ENCODE measurements around the gene MYO7A. TPM values are rescaled to one million over a fixed set of nuclear protein-coding genes. Genes with fewer than 3 reads are reported as not detected.
A peak's percentile ranks its signal among the peaks of the same experiment; 100 is the strongest.

Gene MYO7A
- total RNA-seq, 4 donors from 2014 or later, result 4.8 to 9.1 (median 6.4) TPM

- Histone ChIP-seq H3K4me3 (no peak overlapping the region), H3K9me3 (no peaks in the 10 kb centered on the region), H3K36me3 (peaks cover 0 to 8% (median 4%) of the 10 kb centered on the region in 4 donors), H3K4me1 (peaks cover 0 to 45% (median 34%) of the 10 kb centered on the region in 4 donors), H3K27ac (replicated peaks in 1 of 4) (no peak overlapping the region), H3K27me3 (no peaks in the 10 kb centered on the region)
- TF ChIP-seq POLR2AphosphoS5 (IDR thresholded peaks at IDR 0.05), result no peak
- TF ChIP-seq EP300 (IDR thresholded peaks at IDR 0.05), result no peak
- intact Hi-C loops (cut with DNase I), result no loop called here
- WGBS, result 97% methylated on average over 5 of the region's 6 CpGs
- no peak for DNase-seq (ENCODE audit: extremely low spot score)
Measured at GRCh38 chr11:77110836-77111235, 17.2 kb upstream of the MYO7A start.

GRCh38 chr11:77111277-77111676 lies 16.8 kb upstream of the MYO7A start:
- H3K27me3 ChIP-seq, result no peaks in the 10 kb centered on the region
- no peak overlapping the region for H3K27ac ChIP-seq (replicated peaks in 1 of 4)
- H3K9me3 ChIP-seq, result no peaks in the 10 kb centered on the region
- intact Hi-C loops (cut with DNase I), result no loop called here
- no peak for DNase-seq (ENCODE audit: extremely low spot score)
- peaks cover 0 to 8% (median 4%) of the 10 kb centered on the region in 4 donors for H3K36me3 ChIP-seq
- no peak overlapping the region for H3K4me3 ChIP-seq
- no peak for TF ChIP-seq POLR2A (IDR thresholded peaks at IDR 0.05; ENCODE audit: low read depth)
- no peak for TF ChIP-seq CTCF (IDR thresholded peaks at IDR 0.05)
- TF ChIP-seq EP300 (IDR thresholded peaks at IDR 0.05), result no peak
- WGBS, result 78% methylated on average over 1 of the region's 3 CpGs
- peaks cover 0 to 45% (median 34%) of the 10 kb centered on the region in 4 donors for H3K4me1 ChIP-seq

GRCh38 chr11:77111946-77112345 lies 16.1 kb upstream of the MYO7A start:
- Histone ChIP-seq H3K27ac (replicated peaks in 1 of 4) (no peak overlapping the region), H3K27me3 (no peaks in the 10 kb centered on the region), H3K9me3 (no peaks in the 10 kb centered on the region), H3K36me3 (peaks cover 0 to 8% (median 4%) of the 10 kb centered on the region in 4 donors), H3K4me3 (no peak overlapping the region), H3K4me1 (peaks cover 0 to 44% (median 31%) of the 10 kb centered on the region in 4 donors)
- DNase-seq (ENCODE audit: extremely low spot score), result no peak
- intact Hi-C loops (cut with DNase I), result no loop called here
- TF ChIP-seq EP300 (IDR thresholded peaks at IDR 0.05) (no peak), CTCF (IDR thresholded peaks at IDR 0.05) (no peak), POLR2A (IDR thresholded peaks at IDR 0.05; ENCODE audit: low read depth) (no peak), POLR2AphosphoS5 (IDR thresholded peaks at IDR 0.05) (no peak)
- 97% methylated on average over 6 of the region's 6 CpGs for WGBS

- intact Hi-C loops (cut with DNase I), result no loop called here
- H3K27me3 ChIP-seq, result no peaks in the 10 kb centered on the region
- TF ChIP-seq EP300 (IDR thresholded peaks at IDR 0.05) (no peak), CTCF (IDR thresholded peaks at IDR 0.05) (no peak), POLR2AphosphoS5 (IDR thresholded peaks at IDR 0.05) (no peak), POLR2A (IDR thresholded peaks at IDR 0.05; ENCODE audit: low read depth) (no peak)
- H3K36me3 ChIP-seq, result peaks cover 0 to 8% (median 4%) of the 10 kb centered on the region in 4 donors
- DNase-seq (ENCODE audit: extremely low spot score), result no peak
- 94% methylated on average over 19 of the region's 20 CpGs for WGBS
- H3K4me3 ChIP-seq, result no peak overlapping the region
- H3K9me3 ChIP-seq, result no peaks in the 10 kb centered on the region
- no peak overlapping the region for H3K27ac ChIP-seq (replicated peaks in 1 of 4)
- H3K4me1 ChIP-seq, result peaks cover 0 to 36% (median 24%) of the 10 kb centered on the region in 4 donors
Measured at GRCh38 chr11:77112641-77113381, 15.2 kb upstream of the MYO7A start.

GRCh38 chr11:77113382-77114088 lies 14.5 kb upstream of the MYO7A start:
- peaks cover 0 to 29% (median 17%) of the 10 kb centered on the region in 4 donors for H3K4me1 ChIP-seq
- peaks cover 0 to 14% (median 6%) of the 10 kb centered on the region in 4 donors for H3K36me3 ChIP-seq
- no peak overlapping the region for H3K27ac ChIP-seq (replicated peaks in 1 of 4)
- DNase-seq (ENCODE audit: extremely low spot score), result no peak
- H3K4me3 ChIP-seq, result no peak overlapping the region
- intact Hi-C loops (cut with DNase I), result no loop called here
- WGBS, result 80% methylated on average over 8 of the region's 8 CpGs
- TF ChIP-seq POLR2AphosphoS5 (IDR thresholded peaks at IDR 0.05) (no peak), POLR2A (IDR thresholded peaks at IDR 0.05; ENCODE audit: low read depth) (no peak), CTCF (IDR thresholded peaks at IDR 0.05) (peak in 2 of 3 experiments; percentile 35 to 45)
- no peaks in the 10 kb centered on the region for H3K27me3 ChIP-seq
- no peaks in the 10 kb centered on the region for H3K9me3 ChIP-seq
